WTC11 (cell line): Measurements from ENCODE around the gene DLL4. TPM values are rescaled to one million over a fixed set of nuclear protein-coding genes. Genes with fewer than 3 reads are reported as not detected.

Experiments
- ATAC-seq: fragments of 200-7000 bp; cut with Tn5 transposase; 2 replicates; pipeline ENCODE4 v1.10.0; 2021; ENCODE audit warnings: mild to moderate bottlenecking, moderate library complexity
- CTCF ChIA-PET: fragments of 300-600 bp; sonication (Branson Sonifier 250); formaldehyde crosslinking; loops from one replicate; lab custom pipeline; 2021; ENCODE audit warnings: antibody characterized with exemption; lab: Charles Lee
- POLR2A ChIA-PET: fragments of 350-600 bp; sonication (Branson Sonifier 250); formaldehyde crosslinking; loops from one replicate; lab custom pipeline; 2021; ENCODE audit warnings: antibody characterized with exemption; lab: Charles Lee
- DNase-seq: peaks from one replicate; pipeline ENCODE4 v3.0.0; 2021; ENCODE audit warnings: low spot score
- H3K27ac Mint-ChIP-seq: 2 replicates; pipeline ENCODE4 v1.8.0; 2021; ENCODE audit warnings: mixed read lengths
- H3K27me3 Mint-ChIP-seq: 2 replicates; pipeline ENCODE4 v1.8.0; 2021; ENCODE audit warnings: low read depth, mild to moderate bottlenecking, moderate library complexity, mixed read lengths
- H3K36me3 Mint-ChIP-seq: 2 replicates; pipeline ENCODE4 v1.8.0; 2021; ENCODE audit warnings: mixed read lengths
- H3K4me1 Mint-ChIP-seq: 2 replicates; pipeline ENCODE4 v1.8.0; 2022; ENCODE audit warnings: mixed read lengths
- H3K4me3 Mint-ChIP-seq: 2 replicates; pipeline ENCODE4 v1.8.0; 2021; ENCODE audit warnings: mild to moderate bottlenecking, moderate library complexity, mixed read lengths
- H3K9me3 Mint-ChIP-seq: 2 replicates; pipeline ENCODE4 v1.8.0; 2021; ENCODE audit warnings: mixed read lengths
- E2F1 ChIP-seq: sonication (generic); formaldehyde crosslinking; IDR thresholded peaks from 2 replicates; pipeline ENCODE4 v1.8.0; 2022; ENCODE audit warnings: mild to moderate bottlenecking, missing genetic modification reagents
- E2F5 ChIP-seq: sonication (generic); formaldehyde crosslinking; IDR thresholded peaks from 2 replicates; pipeline ENCODE4 v1.8.1; 2022; ENCODE audit warnings: mild to moderate bottlenecking, moderate library complexity, missing genetic modification reagents
- GABPB1 ChIP-seq: sonication (generic); formaldehyde crosslinking; IDR thresholded peaks from 2 replicates; pipeline ENCODE4 v1.8.1; 2023; ENCODE audit warnings: mild to moderate bottlenecking, missing genetic modification reagents
- GRHL2 ChIP-seq: fragments of 250-450 bp; sonication (Bioruptor Pico); IDR thresholded peaks from 2 replicates; pipeline ENCODE4 v1.8.0; 2022; ENCODE audit warnings: mild to moderate bottlenecking, moderate library complexity; ENCODE audit not compliant: insufficient replicate concordance, severe bottlenecking
- JAZF1 ChIP-seq: fragments of 250-450 bp; sonication (Bioruptor Pico); IDR thresholded peaks from 2 replicates; pipeline ENCODE4 v1.9.0; 2021; ENCODE audit warnings: moderate library complexity, mild to moderate bottlenecking, inconsistent platforms
- MAX ChIP-seq: sonication (generic); formaldehyde crosslinking; IDR thresholded peaks from 2 replicates; pipeline ENCODE4 v1.8.0; 2022; ENCODE audit warnings: mild to moderate bottlenecking, missing genetic modification reagents
- NFATC4 ChIP-seq: fragments of 250-450 bp; sonication (Bioruptor Pico); IDR thresholded peaks from 2 replicates; pipeline ENCODE4 v1.9.0; 2021; ENCODE audit warnings: mild to moderate bottlenecking
- NR1H2 ChIP-seq: sonication (generic); formaldehyde crosslinking; IDR thresholded peaks from 2 replicates; pipeline ENCODE4 v1.9.0; 2021; ENCODE audit warnings: mild to moderate bottlenecking, moderate library complexity, missing genetic modification reagents
- PRRX2 ChIP-seq: fragments of 250-450 bp; sonication (Bioruptor Pico); IDR thresholded peaks from 2 replicates; pipeline ENCODE4 v1.8.0; 2021; ENCODE audit warnings: mild to moderate bottlenecking
- RELA ChIP-seq: sonication (generic); formaldehyde crosslinking; IDR thresholded peaks from 2 replicates; pipeline ENCODE4 v1.8.1; 2022; ENCODE audit warnings: missing genetic modification reagents, mild to moderate bottlenecking, borderline replicate concordance
- SMAD4 ChIP-seq: sonication (generic); formaldehyde crosslinking; IDR thresholded peaks from 2 replicates; pipeline ENCODE4 v1.8.0; 2022; ENCODE audit warnings: mild to moderate bottlenecking, missing genetic modification reagents
- TP53 ChIP-seq: sonication (generic); formaldehyde crosslinking; IDR thresholded peaks from 2 replicates; pipeline ENCODE4 v1.8.1; 2023; ENCODE audit warnings: mild to moderate bottlenecking, missing genetic modification reagents
- total RNA-seq: library from RNA; stranded (reverse); gene quantifications from 3 replicates; pipeline ENCODE4 v1.2.3, GENCODE V29; 2021
- TF ChIP-seq, protein P1 (sequence below): fragments of 200-600 bp; IDR thresholded peaks from 2 replicates; pipeline ENCODE4 v1.8.0; 2022; ENCODE audit warnings: antibody characterized with exemption
- TF ChIP-seq, protein P2 (sequence below): sonication (generic); formaldehyde crosslinking; conservative IDR thresholded peaks from 2 replicates; pipeline ENCODE4 v1.8.1; 2022; ENCODE audit warnings: mild to moderate bottlenecking, missing genetic modification reagents
- TF ChIP-seq, protein P3 (sequence below): sonication (generic); formaldehyde crosslinking; IDR thresholded peaks from 2 replicates; pipeline ENCODE4 v1.8.1; 2023; ENCODE audit warnings: mild to moderate bottlenecking, missing genetic modification reagents
- TF ChIP-seq, protein P4 (sequence below): sonication (generic); formaldehyde crosslinking; IDR thresholded peaks from 2 replicates; pipeline ENCODE4 v1.8.1; 2022; ENCODE audit warnings: mild to moderate bottlenecking, missing genetic modification reagents, moderate library complexity, borderline replicate concordance
- TF ChIP-seq, protein P5 (sequence below): fragments of 250-450 bp; sonication (Bioruptor Pico); IDR thresholded peaks from 2 replicates; pipeline ENCODE4 v1.9.0; 2021; ENCODE audit warnings: mild to moderate bottlenecking, borderline replicate concordance
- TF ChIP-seq, protein P6 (sequence below): sonication (generic); formaldehyde crosslinking; IDR thresholded peaks from 2 replicates; pipeline ENCODE4 v1.8.1; 2022; ENCODE audit warnings: missing genetic modification reagents, borderline replicate concordance

DLL4 gene
- total RNA-seq, 1 experiment from 2014 or later = 0.94 TPM

DNA sequence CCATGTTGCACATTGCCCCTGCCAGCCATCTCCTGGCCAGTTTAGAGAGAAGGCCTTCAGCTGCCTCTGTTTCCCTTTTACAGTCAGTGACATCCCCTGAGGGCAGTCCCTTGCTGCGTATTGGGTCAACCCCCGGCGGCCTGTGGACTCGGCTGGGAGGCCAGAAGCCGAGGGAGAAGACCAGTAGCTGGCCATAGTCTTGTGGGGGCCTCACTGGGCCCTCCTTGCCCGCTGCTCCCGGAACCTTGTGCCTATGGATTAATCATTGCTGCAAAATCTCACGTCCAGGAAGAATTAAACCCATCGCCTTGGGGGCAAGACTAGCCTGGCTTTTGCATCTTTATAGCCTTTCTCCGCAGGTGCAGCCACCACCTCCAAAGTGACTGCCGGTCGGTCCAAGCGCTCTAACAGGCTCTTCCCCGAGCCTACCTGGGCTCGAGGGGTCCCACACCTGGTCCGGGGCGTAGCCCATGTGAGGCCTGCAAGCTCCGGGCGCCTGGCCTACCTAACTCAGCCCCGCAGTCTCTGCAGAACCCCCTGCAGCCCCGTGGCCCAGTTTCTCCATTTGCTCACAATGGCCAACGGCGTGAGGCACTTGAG lies 23.3 kb downstream of the DLL4 start (continued):
- TF ChIP-seq, protein P1, sequence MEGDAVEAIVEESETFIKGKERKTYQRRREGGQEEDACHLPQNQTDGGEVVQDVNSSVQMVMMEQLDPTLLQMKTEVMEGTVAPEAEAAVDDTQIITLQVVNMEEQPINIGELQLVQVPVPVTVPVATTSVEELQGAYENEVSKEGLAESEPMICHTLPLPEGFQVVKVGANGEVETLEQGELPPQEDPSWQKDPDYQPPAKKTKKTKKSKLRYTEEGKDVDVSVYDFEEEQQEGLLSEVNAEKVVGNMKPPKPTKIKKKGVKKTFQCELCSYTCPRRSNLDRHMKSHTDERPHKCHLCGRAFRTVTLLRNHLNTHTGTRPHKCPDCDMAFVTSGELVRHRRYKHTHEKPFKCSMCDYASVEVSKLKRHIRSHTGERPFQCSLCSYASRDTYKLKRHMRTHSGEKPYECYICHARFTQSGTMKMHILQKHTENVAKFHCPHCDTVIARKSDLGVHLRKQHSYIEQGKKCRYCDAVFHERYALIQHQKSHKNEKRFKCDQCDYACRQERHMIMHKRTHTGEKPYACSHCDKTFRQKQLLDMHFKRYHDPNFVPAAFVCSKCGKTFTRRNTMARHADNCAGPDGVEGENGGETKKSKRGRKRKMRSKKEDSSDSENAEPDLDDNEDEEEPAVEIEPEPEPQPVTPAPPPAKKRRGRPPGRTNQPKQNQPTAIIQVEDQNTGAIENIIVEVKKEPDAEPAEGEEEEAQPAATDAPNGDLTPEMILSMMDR = no peak
- TF ChIP-seq, protein P2, sequence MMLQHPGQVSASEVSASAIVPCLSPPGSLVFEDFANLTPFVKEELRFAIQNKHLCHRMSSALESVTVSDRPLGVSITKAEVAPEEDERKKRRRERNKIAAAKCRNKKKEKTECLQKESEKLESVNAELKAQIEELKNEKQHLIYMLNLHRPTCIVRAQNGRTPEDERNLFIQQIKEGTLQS (CRISPR knock-in tag) = no peak
- TF ChIP-seq, protein P3, sequence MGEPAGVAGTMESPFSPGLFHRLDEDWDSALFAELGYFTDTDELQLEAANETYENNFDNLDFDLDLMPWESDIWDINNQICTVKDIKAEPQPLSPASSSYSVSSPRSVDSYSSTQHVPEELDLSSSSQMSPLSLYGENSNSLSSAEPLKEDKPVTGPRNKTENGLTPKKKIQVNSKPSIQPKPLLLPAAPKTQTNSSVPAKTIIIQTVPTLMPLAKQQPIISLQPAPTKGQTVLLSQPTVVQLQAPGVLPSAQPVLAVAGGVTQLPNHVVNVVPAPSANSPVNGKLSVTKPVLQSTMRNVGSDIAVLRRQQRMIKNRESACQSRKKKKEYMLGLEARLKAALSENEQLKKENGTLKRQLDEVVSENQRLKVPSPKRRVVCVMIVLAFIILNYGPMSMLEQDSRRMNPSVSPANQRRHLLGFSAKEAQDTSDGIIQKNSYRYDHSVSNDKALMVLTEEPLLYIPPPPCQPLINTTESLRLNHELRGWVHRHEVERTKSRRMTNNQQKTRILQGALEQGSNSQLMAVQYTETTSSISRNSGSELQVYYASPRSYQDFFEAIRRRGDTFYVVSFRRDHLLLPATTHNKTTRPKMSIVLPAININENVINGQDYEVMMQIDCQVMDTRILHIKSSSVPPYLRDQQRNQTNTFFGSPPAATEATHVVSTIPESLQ = no peak
- 0 out of 2 replicates have a peak, but pooled peaks have one; percentile 23 for TF ChIP-seq PRRX2 (CRISPR knock-in tag)
- TF ChIP-seq E2F5 (CRISPR knock-in tag) = no peak
- 0 out of 2 replicates have a peak, but pooled peaks have one; percentile 26 for TF ChIP-seq NFATC4 (CRISPR knock-in tag)
- TF ChIP-seq, protein P4, sequence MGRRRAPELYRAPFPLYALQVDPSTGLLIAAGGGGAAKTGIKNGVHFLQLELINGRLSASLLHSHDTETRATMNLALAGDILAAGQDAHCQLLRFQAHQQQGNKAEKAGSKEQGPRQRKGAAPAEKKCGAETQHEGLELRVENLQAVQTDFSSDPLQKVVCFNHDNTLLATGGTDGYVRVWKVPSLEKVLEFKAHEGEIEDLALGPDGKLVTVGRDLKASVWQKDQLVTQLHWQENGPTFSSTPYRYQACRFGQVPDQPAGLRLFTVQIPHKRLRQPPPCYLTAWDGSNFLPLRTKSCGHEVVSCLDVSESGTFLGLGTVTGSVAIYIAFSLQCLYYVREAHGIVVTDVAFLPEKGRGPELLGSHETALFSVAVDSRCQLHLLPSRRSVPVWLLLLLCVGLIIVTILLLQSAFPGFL = no peak
- TF ChIP-seq JAZF1 (CRISPR knock-in tag) = no peak
- TF ChIP-seq NR1H2 (CRISPR knock-in tag) = no peak
- no peak for TF ChIP-seq GRHL2 (CRISPR knock-in tag)

GRCh38 chr15:40952901-40953712 lies 24.0 kb downstream of the DLL4 start, which contains the start of gene CHAC1:
CHAC1 (plus strand) TSS chr15:40953471; CDS start chr15:40953584, 113 bp downstream.
- H3K27me3 Mint-ChIP-seq = no peaks in the 10 kb centered on the region
- CTCF ChIA-PET = interaction anchor here (0.5 to 9.6 kb wide), 14 partner anchors 10 to 278 kb away, joined by 3 to 99 read pairs (median 4); partner anchors contain the start of genes CHP1, EXD1, RHOV and SPINT1
- no peaks in the 10 kb centered on the region for H3K9me3 Mint-ChIP-seq
- peak; percentile 83 for ATAC-seq
- POLR2A ChIA-PET = interaction anchor here (0.5 to 4.6 kb wide), 24 partner anchors 10 to 596 kb away, joined by 3 to 80 read pairs (median 4); partner anchors contain the start of genes CHP1, DLL4, INO80 and NUSAP1
- H3K27ac Mint-ChIP-seq = peak within 1 kb of the TSS; percentile 98
- DNase-seq = peak; percentile 99
- H3K36me3 Mint-ChIP-seq = peaks cover 10% of the 10 kb centered on the region
- peaks cover 39% of the 10 kb centered on the region for H3K4me1 Mint-ChIP-seq
- peak within 1 kb of the TSS; percentile 83 for H3K4me3 Mint-ChIP-seq
- no peak for TF ChIP-seq E2F1 (CRISPR knock-in tag)
- TF ChIP-seq RELA (CRISPR knock-in tag) = no peak; the same call in 1 of the 2 replicates
- TF ChIP-seq GABPB1 (CRISPR knock-in tag) = peak; percentile 98
- TF ChIP-seq TP53 (CRISPR knock-in tag) = peak; percentile 46; the same call in 1 of the 2 replicates
- peak; percentile 29; the same call in 1 of the 2 replicates for TF ChIP-seq SMAD4 (CRISPR knock-in tag)
- TF ChIP-seq, protein P5, sequence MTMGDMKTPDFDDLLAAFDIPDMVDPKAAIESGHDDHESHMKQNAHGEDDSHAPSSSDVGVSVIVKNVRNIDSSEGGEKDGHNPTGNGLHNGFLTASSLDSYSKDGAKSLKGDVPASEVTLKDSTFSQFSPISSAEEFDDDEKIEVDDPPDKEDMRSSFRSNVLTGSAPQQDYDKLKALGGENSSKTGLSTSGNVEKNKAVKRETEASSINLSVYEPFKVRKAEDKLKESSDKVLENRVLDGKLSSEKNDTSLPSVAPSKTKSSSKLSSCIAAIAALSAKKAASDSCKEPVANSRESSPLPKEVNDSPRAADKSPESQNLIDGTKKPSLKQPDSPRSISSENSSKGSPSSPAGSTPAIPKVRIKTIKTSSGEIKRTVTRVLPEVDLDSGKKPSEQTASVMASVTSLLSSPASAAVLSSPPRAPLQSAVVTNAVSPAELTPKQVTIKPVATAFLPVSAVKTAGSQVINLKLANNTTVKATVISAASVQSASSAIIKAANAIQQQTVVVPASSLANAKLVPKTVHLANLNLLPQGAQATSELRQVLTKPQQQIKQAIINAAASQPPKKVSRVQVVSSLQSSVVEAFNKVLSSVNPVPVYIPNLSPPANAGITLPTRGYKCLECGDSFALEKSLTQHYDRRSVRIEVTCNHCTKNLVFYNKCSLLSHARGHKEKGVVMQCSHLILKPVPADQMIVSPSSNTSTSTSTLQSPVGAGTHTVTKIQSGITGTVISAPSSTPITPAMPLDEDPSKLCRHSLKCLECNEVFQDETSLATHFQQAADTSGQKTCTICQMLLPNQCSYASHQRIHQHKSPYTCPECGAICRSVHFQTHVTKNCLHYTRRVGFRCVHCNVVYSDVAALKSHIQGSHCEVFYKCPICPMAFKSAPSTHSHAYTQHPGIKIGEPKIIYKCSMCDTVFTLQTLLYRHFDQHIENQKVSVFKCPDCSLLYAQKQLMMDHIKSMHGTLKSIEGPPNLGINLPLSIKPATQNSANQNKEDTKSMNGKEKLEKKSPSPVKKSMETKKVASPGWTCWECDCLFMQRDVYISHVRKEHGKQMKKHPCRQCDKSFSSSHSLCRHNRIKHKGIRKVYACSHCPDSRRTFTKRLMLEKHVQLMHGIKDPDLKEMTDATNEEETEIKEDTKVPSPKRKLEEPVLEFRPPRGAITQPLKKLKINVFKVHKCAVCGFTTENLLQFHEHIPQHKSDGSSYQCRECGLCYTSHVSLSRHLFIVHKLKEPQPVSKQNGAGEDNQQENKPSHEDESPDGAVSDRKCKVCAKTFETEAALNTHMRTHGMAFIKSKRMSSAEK = no peak
- TF ChIP-seq PRRX2 (CRISPR knock-in tag) = 0 out of 2 replicates have a peak, but pooled peaks have one; percentile 26
- peak; percentile 89 for TF ChIP-seq MAX (CRISPR knock-in tag)
- TF ChIP-seq NR1H2 (CRISPR knock-in tag) = no peak
- TF ChIP-seq, protein P6, sequence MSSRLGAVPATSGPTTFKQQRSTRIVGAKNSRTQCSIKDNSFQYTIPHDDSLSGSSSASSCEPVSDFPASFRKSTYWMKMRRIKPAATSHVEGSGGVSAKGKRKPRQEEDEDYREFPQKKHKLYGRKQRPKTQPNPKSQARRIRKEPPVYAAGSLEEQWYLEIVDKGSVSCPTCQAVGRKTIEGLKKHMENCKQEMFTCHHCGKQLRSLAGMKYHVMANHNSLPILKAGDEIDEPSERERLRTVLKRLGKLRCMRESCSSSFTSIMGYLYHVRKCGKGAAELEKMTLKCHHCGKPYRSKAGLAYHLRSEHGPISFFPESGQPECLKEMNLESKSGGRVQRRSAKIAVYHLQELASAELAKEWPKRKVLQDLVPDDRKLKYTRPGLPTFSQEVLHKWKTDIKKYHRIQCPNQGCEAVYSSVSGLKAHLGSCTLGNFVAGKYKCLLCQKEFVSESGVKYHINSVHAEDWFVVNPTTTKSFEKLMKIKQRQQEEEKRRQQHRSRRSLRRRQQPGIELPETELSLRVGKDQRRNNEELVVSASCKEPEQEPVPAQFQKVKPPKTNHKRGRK (CRISPR knock-in tag) = no peak
